HCT116 (cell line): Measurements from ENCODE around the gene LYST. TPM values are rescaled to one million over a fixed set of nuclear protein-coding genes. Genes with fewer than 3 reads are reported as not detected.

Experiments
- ATAC-seq: fragments of 200-7000 bp; cut with Tn5 transposase; 2 replicates; pipeline ENCODE4 v1.9.1; 2020; ENCODE audit warnings: mild to moderate bottlenecking, moderate library complexity
- BruUV-seq: library from RNA; stranded (reverse); fragments of 400-500 nt; replicated peaks from 2 replicates; lab custom pipeline; 2021; lab: Mats Ljungman, UMichigan
- CTCF ChIA-PET: fragments of 300-600 bp; sonication (Branson Sonifier 250); formaldehyde crosslinking; loops from one replicate; lab custom pipeline; 2021; ENCODE audit warnings: antibody characterized with exemption; lab: Charles Lee
- POLR2A ChIA-PET: fragments of 300-600, 350-600 bp; sonication (Branson Sonifier 250); formaldehyde crosslinking; loops from one replicate; lab custom pipeline; 2021; ENCODE audit warnings: antibody characterized with exemption; lab: Charles Lee
- RAD21 ChIA-PET, 2 experiments: fragments of 300-600 bp; sonication (Branson Sonifier 250); formaldehyde crosslinking; loops; one replicate each; lab custom pipeline; 2023; ENCODE audit warnings: low total read pairs in 2 of 2; ENCODE audit not compliant: uncharacterized antibody in 2 of 2, unreplicated experiment in 2 of 2, low non-redundant PET in 1 of 2; lab: Charles Lee
- DNase-seq: peaks from one replicate; pipeline ENCODE4 v3.0.0-alpha.2; 2010; ENCODE audit warnings: low read depth, low spot score
- H2AFZ ChIP-seq: fragments of 200-600 bp; shearing (Covaris generic), sonication (generic); 2 replicates; pipeline ENCODE4 v1.6.1; 2017; ENCODE audit warnings: low read depth, mixed run types, mixed read lengths, antibody characterized with exemption, low read length; ENCODE audit not compliant: poor library complexity, severe bottlenecking
- H3K27ac ChIP-seq: 2 replicates; pipeline ENCODE4 v1.5.1; 2012; ENCODE audit warnings: low read depth, low read length
- H3K27me3 ChIP-seq: fragments of 200-600 bp; sonication (generic); 2 replicates; pipeline ENCODE4 v1.6.1; 2016; ENCODE audit warnings: mixed run types, low read length, mixed read lengths; ENCODE audit not compliant: insufficient read depth
- H3K36me3 ChIP-seq, 2 experiments: fragments of 200-500 bp in 1 of 2; fragments of 200-600 bp in 1 of 2; sonication (Bioruptor generic) in 1 of 2; sonication (generic) in 1 of 2; 2 replicates each; pipeline versions ENCODE4 v1.5.1 to v1.6.1; 2014 to 2016; ENCODE audit warnings: low read length in 2 of 2, inconsistent platforms in 1 of 2, mixed read lengths in 1 of 2, mixed run types in 1 of 2; ENCODE audit not compliant: insufficient read depth in 2 of 2, control insufficient read depth in 1 of 2
- H3K4me1 ChIP-seq, 2 experiments: fragments of 200-600 bp in 1 of 2; sonication (generic) in 1 of 2; 2 replicates each; pipeline versions ENCODE4 v1.5.1 to v1.6.1; 2012 to 2017; ENCODE audit warnings: low read length in 2 of 2, inconsistent platforms in 1 of 2, mild to moderate bottlenecking in 1 of 2, mixed read lengths in 1 of 2, mixed run types in 1 of 2, moderate library complexity in 1 of 2; ENCODE audit not compliant: insufficient read depth in 2 of 2, control insufficient read depth in 1 of 2
- H3K4me2 ChIP-seq: fragments of 200-600 bp; sonication (generic); 2 replicates; pipeline ENCODE4 v1.6.1; 2017; ENCODE audit warnings: mixed run types, low read length, mixed read lengths
- H3K4me3 ChIP-seq, 2 experiments: fragments of 200-600 bp in 1 of 2; sonication (generic) in 1 of 2; replicated peaks in 1 of 2; 2 replicates each; pipeline ENCODE4 v1.5.1; 2011 to 2016; ENCODE audit warnings: low read length in 2 of 2, control low read depth in 1 of 2, low read depth in 1 of 2, mild to moderate bottlenecking in 1 of 2, mixed read lengths in 1 of 2, mixed run types in 1 of 2
- H3K79me2 ChIP-seq: fragments of 200-600 bp; sonication (generic); 2 replicates; pipeline ENCODE4 v1.6.1; 2017; ENCODE audit warnings: mild to moderate bottlenecking, mixed run types, low read length, moderate library complexity, mixed read lengths; ENCODE audit not compliant: insufficient read depth
- H3K9ac ChIP-seq: fragments of 200-600 bp; sonication (generic); 2 replicates; pipeline ENCODE4 v1.6.1; 2016; ENCODE audit warnings: low read length, mixed read lengths
- H3K9me2 ChIP-seq: fragments of 200-600 bp; sonication (generic), shearing (Covaris generic); 2 replicates; pipeline ENCODE4 v1.6.1; 2017; ENCODE audit warnings: mixed run types, mild to moderate bottlenecking, moderate library complexity; ENCODE audit not compliant: insufficient read depth
- H3K9me3 ChIP-seq, 2 experiments: fragments of 200-500 bp in 1 of 2; fragments of 200-600 bp in 1 of 2; sonication (Bioruptor generic) in 1 of 2; sonication (generic) in 1 of 2; 2 replicates each; pipeline ENCODE4 v1.6.1; 2014 to 2017; ENCODE audit warnings: low read length in 2 of 2, mixed read lengths in 2 of 2, inconsistent platforms in 1 of 2, low read depth in 1 of 2, mild to moderate bottlenecking in 1 of 2, mixed run types in 1 of 2, moderate library complexity in 1 of 2; ENCODE audit not compliant: control insufficient read depth in 1 of 2, insufficient read depth in 1 of 2
- H4K20me1 ChIP-seq: fragments of 200-600 bp; sonication (generic), shearing (Covaris generic); 2 replicates; pipeline ENCODE4 v1.6.1; 2017; ENCODE audit warnings: mixed run types, mild to moderate bottlenecking, moderate library complexity; ENCODE audit not compliant: insufficient read depth
- CEBPB ChIP-seq: IDR thresholded peaks from 2 replicates; pipeline ENCODE4 v1.6.1; 2012; ENCODE audit warnings: low read depth
- CTCF ChIP-seq, 3 experiments: fragments of 200-600 bp in 1 of 3; sonication (generic) in 1 of 3; IDR thresholded peaks in 2 of 3; conservative IDR thresholded peaks in 1 of 3; 2 replicates each; pipeline ENCODE4 v1.5.1; 2012 to 2017; ENCODE audit warnings: low read depth in 2 of 3, low read length in 2 of 3, antibody characterized with exemption in 1 of 3, borderline replicate concordance in 1 of 3, control low read depth in 1 of 3, mild to moderate bottlenecking in 1 of 3, mixed read lengths in 1 of 3, mixed run types in 1 of 3, moderate library complexity in 1 of 3; ENCODE audit not compliant: insufficient read depth in 1 of 3
- FOSL1 ChIP-seq: IDR thresholded peaks from 2 replicates; pipeline ENCODE4 v1.6.1; 2012; ENCODE audit warnings: low read depth
- YY1 ChIP-seq: IDR thresholded peaks from 2 replicates; pipeline ENCODE4 v1.6.1; 2011; ENCODE audit warnings: low read length, low read depth, moderate library complexity, mild to moderate bottlenecking; ENCODE audit not compliant: insufficient replicate concordance; ENCODE audit errors: extremely low read depth
- ZBTB33 ChIP-seq: IDR thresholded peaks from 2 replicates; pipeline ENCODE4 v1.6.1; 2011; ENCODE audit warnings: mild to moderate bottlenecking, low read length, moderate library complexity; ENCODE audit not compliant: insufficient replicate concordance; ENCODE audit errors: extremely low read depth
- ZNF274 ChIP-seq: fragments of 200-500 bp; sonication (Bioruptor generic); IDR thresholded peaks from 2 replicates; pipeline ENCODE4 v1.6.1; 2014; ENCODE audit warnings: mild to moderate bottlenecking, low read depth, low read length, inconsistent platforms
- intact Hi-C: fragments of 100-400 bp; cut with micrococcal nuclease; formaldehyde crosslinking; loops from 2 replicates; pipeline ENCODE4 v1.10.0; 2022
- total RNA-seq: library from RNA; stranded (reverse); gene quantifications from one replicate; pipeline ENCODE4 v1.2.1, GENCODE V29; 2021; ENCODE audit not compliant: unreplicated experiment

Gene LYST
- total RNA-seq, 1 experiment from 2014 or later, result 6.6 TPM

GRCh38 chr1:235652364-235652763 lies 214.3 kb downstream of the LYST start (continued):
- TF ChIP-seq ZBTB33 (no peak), YY1 (no peak), CEBPB (no peak), ZNF274 (no peak), CTCF (IDR thresholded peaks at IDR 0.05 in 2 of 3, conservative IDR thresholded peaks at IDR 0.05 in 1 of 3; ENCODE audit: borderline replicate concordance in 1 of 3, insufficient read depth in 1 of 3, low read depth in 2 of 3, low read length in 2 of 3) (no peak)

- H3K4me1 ChIP-seq, result peaks cover 0 to 6% of the 10 kb centered on the region in 2 experiments; a peak in 2 of 4 replicates
- CTCF ChIA-PET, result no interaction called here
- no peaks in the 10 kb centered on the region for H3K9me2 ChIP-seq
- no peaks in the 10 kb centered on the region for H3K36me3 ChIP-seq
- no peak for TF ChIP-seq FOSL1
- TF ChIP-seq, all 23 proteins: peak for 0
- H3K9ac ChIP-seq, result no peak overlapping the region
- no peaks in the 10 kb centered on the region for H3K79me2 ChIP-seq
- no peak overlapping the region for H2AFZ ChIP-seq
- ChIA-PET RAD21 (no interaction called here), POLR2A (no interaction called here)
- BruUV-seq, result no TSS peak
- H3K27ac ChIP-seq, result no peak overlapping the region
- ATAC-seq, result no peak
- no peaks in the 10 kb centered on the region for H4K20me1 ChIP-seq
- no peak overlapping the region for H3K4me3 ChIP-seq
- H3K27me3 ChIP-seq, result no peaks in the 10 kb centered on the region
- no peak for DNase-seq
- no peak overlapping the region for H3K4me2 ChIP-seq
- no peaks in the 10 kb centered on the region for H3K9me3 ChIP-seq
- intact Hi-C loops, result no loop called here
These were observed 215.4 kb downstream of the LYST start for GRCh38 chr1:235651170-235651806.
